Neural crest cell (in vitro differentiated cells): ENCODE measurements around the gene FKBP1A. TPM values are rescaled to one million over a fixed set of nuclear protein-coding genes. Genes with fewer than 3 reads are reported as not detected.

Source experiments
- DNase-seq: peaks from one replicate; pipeline ENCODE4 v3.0.0; 2021; ENCODE audit warnings: low read depth, mixed read lengths, low spot score
- H3K27ac Mint-ChIP-seq: one replicate; pipeline ENCODE4 v1.8.0; 2021; ENCODE audit warnings: mild to moderate bottlenecking, mixed read lengths; ENCODE audit not compliant: unreplicated experiment
- H3K27me3 Mint-ChIP-seq: 2 replicates; pipeline ENCODE4 v1.8.0; 2021; ENCODE audit warnings: low read depth, mild to moderate bottlenecking, mixed read lengths
- H3K36me3 Mint-ChIP-seq: 2 replicates; pipeline ENCODE4 v1.8.0; 2021; ENCODE audit warnings: low read depth, mild to moderate bottlenecking, mixed read lengths
- H3K4me1 Mint-ChIP-seq: 2 replicates; pipeline ENCODE4 v1.8.0; 2021; ENCODE audit warnings: mixed read lengths
- H3K4me3 Mint-ChIP-seq: one replicate; pipeline ENCODE4 v1.8.0; 2021; ENCODE audit warnings: mild to moderate bottlenecking, mixed read lengths
- H3K9me3 Mint-ChIP-seq: 2 replicates; pipeline ENCODE4 v1.8.0; 2021; ENCODE audit warnings: mixed read lengths
- CTCF ChIP-seq: fragments of 200-600 bp; sonication (generic); conservative IDR thresholded peaks from 2 replicates; pipeline ENCODE4 v1.5.0; 2021; ENCODE audit warnings: antibody characterized with exemption, mild to moderate bottlenecking
- total RNA-seq: library from RNA; stranded (reverse); gene quantifications from 2 replicates; pipeline ENCODE4 v1.2.1, GENCODE V29; 2021

Gene FKBP1A
- total RNA-seq, 1 donor from 2014 or later = 176 TPM

- Mint-ChIP-seq H3K27me3 (no peaks in the 10 kb centered on the region), H3K36me3 (peaks cover 16% of the 10 kb centered on the region), H3K4me3 (no peak overlapping the region), H3K27ac (no peak overlapping the region), H3K9me3 (no peaks in the 10 kb centered on the region), H3K4me1 (peaks cover 4% of the 10 kb centered on the region)
- peak; percentile 86 for TF ChIP-seq CTCF
- peak; percentile 76 for DNase-seq
Observed at GRCh38 chr20:1437235-1437904, 44.5 kb upstream of the FKBP1A start.

GRCh38 chr20:1436263-1436662 lies 43.4 kb upstream of the FKBP1A start:
- Mint-ChIP-seq H3K4me3 (no peak overlapping the region), H3K27ac (no peak overlapping the region), H3K36me3 (peaks cover 14% of the 10 kb centered on the region), H3K4me1 (peaks cover 4% of the 10 kb centered on the region), H3K27me3 (no peaks in the 10 kb centered on the region), H3K9me3 (no peaks in the 10 kb centered on the region)
- no peak for TF ChIP-seq CTCF
- no peak for DNase-seq

DNA sequence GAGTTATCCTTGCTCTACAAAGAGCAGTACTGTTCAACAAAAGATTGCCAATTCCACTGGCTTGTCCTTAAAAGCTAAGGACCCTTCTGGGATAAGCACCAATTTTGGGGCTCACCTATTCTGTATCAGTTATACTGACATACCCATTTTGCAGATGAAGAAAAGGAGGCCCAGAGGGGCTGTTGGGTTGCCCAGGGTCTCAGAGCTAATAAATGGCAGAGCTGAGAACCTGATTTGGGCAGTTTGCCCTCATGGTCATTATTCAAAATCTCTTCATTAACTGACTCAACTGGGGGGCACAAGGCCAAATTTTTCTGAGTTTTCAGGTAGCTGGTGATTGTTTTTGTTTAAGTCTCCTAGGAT lies 42.5 kb upstream of the FKBP1A start:
- Mint-ChIP-seq H3K36me3 (peaks cover 11% of the 10 kb centered on the region), H3K27me3 (no peaks in the 10 kb centered on the region), H3K9me3 (no peaks in the 10 kb centered on the region), H3K4me3 (no peak overlapping the region), H3K4me1 (peaks cover 4% of the 10 kb centered on the region), H3K27ac (no peak overlapping the region)
- DNase-seq = no peak
- no peak for TF ChIP-seq CTCF

DNA sequence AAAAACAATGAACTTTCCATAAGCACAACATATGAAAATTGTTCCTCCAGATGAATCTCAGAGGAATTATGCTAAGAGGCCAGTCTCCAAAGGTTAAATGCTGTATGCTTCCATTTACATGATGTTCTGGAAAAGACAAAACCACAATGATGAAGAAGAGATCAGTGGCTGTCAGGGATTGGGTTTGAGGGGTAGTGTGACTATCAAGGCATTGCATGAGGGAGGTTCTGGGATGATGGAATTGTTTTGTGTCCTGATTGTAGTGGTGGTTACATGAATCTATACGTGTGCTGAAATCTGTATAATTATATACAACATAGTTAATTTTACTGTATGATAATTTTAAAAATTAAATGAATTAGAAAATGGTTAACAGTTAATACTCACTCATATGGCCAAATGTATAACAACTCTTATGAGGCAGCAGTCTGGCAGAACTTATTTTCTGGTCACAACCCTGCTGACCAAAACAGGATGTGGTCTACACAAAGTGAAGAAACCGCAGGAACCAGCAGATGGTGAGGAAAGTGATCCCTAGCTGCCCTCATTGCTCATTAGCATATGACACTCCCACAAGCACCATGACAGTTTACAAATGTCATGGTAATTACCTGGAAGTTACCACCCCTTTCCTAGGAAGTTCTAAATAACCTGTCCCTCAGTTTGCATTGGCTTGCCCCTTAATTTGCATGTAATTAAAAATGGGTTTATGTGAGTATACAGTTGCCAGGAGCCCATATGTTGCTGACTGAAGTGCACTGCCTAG lies 41.9 kb upstream of the FKBP1A start:
- no peaks in the 10 kb centered on the region for H3K9me3 Mint-ChIP-seq
- no peak for DNase-seq
- TF ChIP-seq CTCF = no peak
- H3K4me1 Mint-ChIP-seq = peaks cover 4% of the 10 kb centered on the region
- peaks cover 9% of the 10 kb centered on the region for H3K36me3 Mint-ChIP-seq
- no peak overlapping the region for H3K4me3 Mint-ChIP-seq
- H3K27ac Mint-ChIP-seq = no peak overlapping the region
- H3K27me3 Mint-ChIP-seq = no peaks in the 10 kb centered on the region

DNA sequence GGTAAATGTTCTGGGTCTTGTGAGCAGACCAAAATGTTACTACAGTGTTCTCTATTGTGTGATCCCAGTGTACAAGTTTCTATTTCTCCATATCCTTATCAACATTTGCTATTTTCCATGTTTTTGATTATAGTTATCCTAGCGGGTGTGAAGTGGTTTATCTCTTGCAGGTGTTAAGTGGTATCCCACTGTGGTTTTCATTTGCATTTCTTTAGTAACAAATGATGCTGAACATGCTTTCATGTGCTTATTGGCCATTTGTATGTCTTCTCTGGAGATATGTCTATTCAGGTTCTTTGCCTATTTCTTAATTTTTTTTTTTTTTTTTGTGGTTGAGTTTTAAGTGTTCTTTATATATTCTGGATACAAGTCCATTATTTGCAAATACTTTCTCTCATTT lies 38.3 kb upstream of the FKBP1A start:
- DNase-seq = no peak
- Mint-ChIP-seq H3K9me3 (no peaks in the 10 kb centered on the region), H3K4me3 (no peak overlapping the region), H3K27ac (no peak overlapping the region), H3K4me1 (peaks cover 9% of the 10 kb centered on the region), H3K36me3 (peaks cover 9% of the 10 kb centered on the region), H3K27me3 (no peaks in the 10 kb centered on the region)
- no peak for TF ChIP-seq CTCF
